Measurements from ENCODE around the gene LBH.
"Not testable (repeated sequence)": the region's sequence is repeated elsewhere in the genome, so short reads cannot be mapped to it uniquely, and the experiment has no call there.

Gene LBH

DNA sequence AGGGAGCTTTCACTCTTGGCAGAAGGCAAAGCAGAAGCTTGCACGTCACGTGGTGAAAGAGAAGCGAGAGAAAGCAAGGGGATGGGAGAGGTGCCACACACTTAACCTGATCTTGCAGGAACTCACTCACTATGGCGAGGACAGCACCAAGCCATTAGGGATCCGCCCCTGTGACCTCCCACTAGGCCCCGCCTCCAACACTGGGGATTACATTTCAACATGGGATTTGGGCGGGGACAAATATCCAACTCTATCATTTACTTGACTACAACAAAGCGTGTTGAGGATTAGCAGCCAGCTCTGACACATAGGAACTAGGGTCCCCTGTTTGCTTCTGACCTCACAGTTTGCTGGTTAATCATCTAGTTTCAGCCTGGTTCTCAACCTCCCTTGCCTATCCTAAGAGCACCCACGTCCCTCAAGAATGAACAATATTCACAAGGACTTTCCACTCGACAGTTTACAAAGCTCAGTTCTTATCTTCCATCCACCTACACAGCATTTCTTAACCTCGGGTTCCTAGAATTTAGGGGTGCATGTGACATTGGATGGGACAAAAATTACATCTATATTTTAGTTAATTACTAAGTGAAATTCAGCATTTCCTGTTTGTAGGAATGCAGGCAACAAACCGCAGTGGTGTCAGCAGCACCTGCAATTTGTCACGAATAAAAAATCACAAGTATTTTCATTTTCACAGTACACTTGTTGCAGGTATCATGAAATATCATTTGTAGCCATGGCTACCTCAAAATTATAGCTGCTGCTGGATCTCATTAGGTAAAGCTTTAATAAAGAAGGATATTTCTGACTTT, 36.0 kb downstream of the LBH start:
- DNase-seq (ENCODE audit: insufficient read length, low spot score) (no peak), FAIRE-seq (no peak)
- no peak for TF ChIP-seq TAF1 (IDR thresholded peaks at IDR 0.05; ENCODE audit: low read depth, low read length)
- TF ChIP-seq POLR2A (IDR thresholded peaks at IDR 0.05; ENCODE audit: low read depth, low read length): no peak
- TF ChIP-seq PAX5 (IDR thresholded peaks at IDR 0.05; ENCODE audit: insufficient read depth, low read length, severe bottlenecking): no peak

DNA sequence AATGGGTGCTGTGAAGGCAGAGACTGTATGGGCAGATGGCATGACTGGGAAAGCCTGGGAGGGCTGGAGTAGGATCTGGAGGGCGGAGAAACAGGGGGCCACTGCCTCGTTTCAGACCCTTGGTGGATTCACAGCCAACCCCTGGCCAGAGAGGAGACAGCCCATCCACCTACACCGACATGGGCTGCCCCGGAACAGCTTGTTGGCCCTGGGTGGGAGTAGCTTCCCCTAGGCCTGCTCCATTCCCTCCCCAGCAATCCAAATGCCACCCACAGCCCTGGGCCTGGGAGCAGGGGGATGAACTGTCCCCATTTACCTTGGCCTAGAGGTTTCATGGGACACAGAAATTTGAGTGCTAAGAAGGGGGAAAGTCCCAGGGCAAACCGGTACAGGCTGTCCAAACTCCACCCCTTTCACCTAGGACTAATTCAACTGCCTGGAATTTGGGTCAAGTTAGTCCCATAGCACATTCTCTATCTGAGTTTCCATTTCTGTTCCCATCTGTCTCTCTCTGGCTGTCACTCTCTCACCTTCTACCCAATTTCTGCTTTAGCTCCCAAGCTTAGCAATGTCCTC, 37.0 kb downstream of the LBH start:
- FAIRE-seq (no peak), DNase-seq (ENCODE audit: insufficient read length, low spot score) (no peak)
- TF ChIP-seq POU2F2 (IDR thresholded peaks at IDR 0.05; ENCODE audit: low read depth, low read length) (no peak), TAF1 (IDR thresholded peaks at IDR 0.05; ENCODE audit: low read depth, low read length) (no peak), POLR2AphosphoS5 (IDR thresholded peaks at IDR 0.05; ENCODE audit: low read depth, low read length) (no peak), POLR2A (IDR thresholded peaks at IDR 0.05; ENCODE audit: low read depth, low read length) (no peak), PAX5 (IDR thresholded peaks at IDR 0.05; ENCODE audit: insufficient read depth, low read length, severe bottlenecking) (no peak), SPI1 (IDR thresholded peaks at IDR 0.05; ENCODE audit: low read depth, low read length) (no peak)

DNA sequence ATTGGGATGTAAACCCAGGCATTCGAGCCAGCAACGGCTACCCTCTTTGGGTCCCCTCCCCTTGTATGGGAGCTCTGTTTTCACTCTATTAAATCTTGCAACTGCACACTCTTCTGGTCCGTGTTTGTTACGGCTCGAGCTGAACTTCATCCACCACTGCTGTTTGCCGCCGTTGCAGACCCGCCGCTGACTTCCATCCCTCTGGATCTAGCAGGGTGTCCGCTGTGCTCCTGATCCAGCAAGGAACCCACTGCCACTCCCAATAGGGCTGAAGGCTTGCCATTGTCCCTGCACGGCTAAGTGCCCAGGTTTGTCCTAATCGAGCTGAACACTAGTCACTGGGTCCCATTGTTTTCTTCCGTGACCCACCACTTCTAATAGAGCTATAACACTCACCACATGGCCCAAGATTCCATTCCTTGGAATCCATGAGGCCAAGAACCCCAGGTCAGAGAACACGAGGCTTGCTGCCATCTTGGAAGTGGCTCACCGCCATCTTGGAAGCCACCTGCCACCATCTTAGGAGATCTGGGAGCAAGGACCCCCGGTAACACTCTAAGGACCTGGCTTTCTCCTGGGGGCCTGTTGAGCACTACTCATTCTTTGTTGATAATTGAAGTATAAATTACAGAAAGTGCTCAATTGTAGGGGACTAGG, 37.9 kb downstream of the LBH start:
- FAIRE-seq; DNase-seq (ENCODE audit: insufficient read length, low spot score): not testable (repeated sequence)

DNA sequence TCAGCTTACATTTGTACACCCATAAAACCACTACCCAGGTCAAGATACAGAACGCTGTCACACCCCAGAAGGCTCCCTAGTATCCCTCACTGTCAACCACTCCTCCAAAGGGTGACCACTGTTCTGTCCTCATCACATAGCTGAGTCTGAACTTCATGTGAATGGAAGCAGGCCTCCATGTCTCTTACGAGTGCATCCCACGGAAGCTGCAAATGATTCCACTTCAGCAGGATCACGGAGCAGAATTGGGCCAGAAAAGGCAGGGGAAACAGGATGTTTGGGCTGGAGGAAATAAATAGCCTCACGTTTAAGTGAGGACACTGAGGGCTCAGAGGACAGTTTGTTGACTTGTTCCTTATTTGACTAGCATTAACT, 38.4 kb downstream of the LBH start:
- DNase-seq (ENCODE audit: insufficient read length, low spot score) (no peak), FAIRE-seq (no peak)
- TF ChIP-seq POLR2AphosphoS5 (IDR thresholded peaks at IDR 0.05; ENCODE audit: low read depth, low read length) (no peak), SPI1 (IDR thresholded peaks at IDR 0.05; ENCODE audit: low read depth, low read length) (no peak), PAX5 (IDR thresholded peaks at IDR 0.05; ENCODE audit: insufficient read depth, low read length, severe bottlenecking) (no peak), POU2F2 (IDR thresholded peaks at IDR 0.05; ENCODE audit: low read depth, low read length) (no peak), TAF1 (IDR thresholded peaks at IDR 0.05; ENCODE audit: low read depth, low read length) (no peak), POLR2A (IDR thresholded peaks at IDR 0.05; ENCODE audit: low read depth, low read length) (no peak)

DNA sequence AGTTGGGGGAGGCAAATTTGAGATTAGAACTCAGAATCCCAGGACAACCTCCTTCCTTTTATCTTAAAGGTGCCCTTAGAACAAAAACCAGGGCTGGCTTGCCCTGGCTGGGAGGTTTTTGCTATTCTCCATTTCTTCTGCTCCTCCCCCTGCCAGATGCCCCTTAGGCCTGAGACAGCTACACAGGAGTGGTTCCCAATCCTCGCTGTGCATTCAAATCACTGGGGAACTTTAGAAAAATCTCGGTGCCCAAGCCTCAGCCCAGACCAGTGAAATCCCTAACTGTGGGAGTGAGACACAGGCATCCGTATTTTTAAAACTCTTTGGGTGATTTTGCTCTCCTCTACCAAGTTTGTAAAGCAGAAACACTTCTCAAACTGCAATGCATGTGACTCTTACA, 38.8 kb downstream of the LBH start:
- TF ChIP-seq POLR2AphosphoS5 (IDR thresholded peaks at IDR 0.05; ENCODE audit: low read depth, low read length): no peak
- no peak for TF ChIP-seq SPI1 (IDR thresholded peaks at IDR 0.05; ENCODE audit: low read depth, low read length)
- no peak for TF ChIP-seq POLR2A (IDR thresholded peaks at IDR 0.05; ENCODE audit: low read depth, low read length)
- TF ChIP-seq PAX5 (IDR thresholded peaks at IDR 0.05; ENCODE audit: insufficient read depth, low read length, severe bottlenecking): no peak
- TF ChIP-seq POU2F2 (IDR thresholded peaks at IDR 0.05; ENCODE audit: low read depth, low read length): no peak
- no peak for TF ChIP-seq TAF1 (IDR thresholded peaks at IDR 0.05; ENCODE audit: low read depth, low read length)
- FAIRE-seq (no peak), DNase-seq (ENCODE audit: insufficient read length, low spot score) (no peak)

DNA sequence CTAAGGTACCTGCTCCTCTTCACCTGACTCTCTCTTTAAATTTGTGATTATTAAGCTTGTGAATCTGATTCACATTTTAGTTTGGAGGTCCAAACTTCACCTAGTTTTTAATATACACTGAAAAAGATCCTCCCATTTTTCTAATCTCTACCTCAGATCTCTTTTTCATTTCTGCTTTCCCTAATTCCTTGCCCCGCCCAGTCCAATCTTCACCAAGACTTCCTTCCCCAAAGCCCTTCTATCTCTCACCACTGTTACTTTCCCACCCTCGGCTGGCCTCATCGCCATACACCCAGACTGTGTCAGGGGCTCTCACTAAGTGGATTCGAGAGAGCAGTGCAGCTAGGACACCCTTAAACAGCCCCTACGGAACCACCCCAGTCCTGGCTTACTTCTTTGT, 40.0 kb downstream of the LBH start:
- DNase-seq (ENCODE audit: insufficient read length, low spot score): no peak
- no peak for TF ChIP-seq PAX5 (IDR thresholded peaks at IDR 0.05; ENCODE audit: insufficient read depth, low read length, severe bottlenecking)
- no peak for TF ChIP-seq POLR2A (IDR thresholded peaks at IDR 0.05; ENCODE audit: low read depth, low read length)
- no peak for TF ChIP-seq TAF1 (IDR thresholded peaks at IDR 0.05; ENCODE audit: low read depth, low read length)
- no peak for TF ChIP-seq POU2F2 (IDR thresholded peaks at IDR 0.05; ENCODE audit: low read depth, low read length)
- no peak for TF ChIP-seq POLR2AphosphoS5 (IDR thresholded peaks at IDR 0.05; ENCODE audit: low read depth, low read length)
- TF ChIP-seq SPI1 (IDR thresholded peaks at IDR 0.05; ENCODE audit: low read depth, low read length): no peak
- no peak for FAIRE-seq

DNA sequence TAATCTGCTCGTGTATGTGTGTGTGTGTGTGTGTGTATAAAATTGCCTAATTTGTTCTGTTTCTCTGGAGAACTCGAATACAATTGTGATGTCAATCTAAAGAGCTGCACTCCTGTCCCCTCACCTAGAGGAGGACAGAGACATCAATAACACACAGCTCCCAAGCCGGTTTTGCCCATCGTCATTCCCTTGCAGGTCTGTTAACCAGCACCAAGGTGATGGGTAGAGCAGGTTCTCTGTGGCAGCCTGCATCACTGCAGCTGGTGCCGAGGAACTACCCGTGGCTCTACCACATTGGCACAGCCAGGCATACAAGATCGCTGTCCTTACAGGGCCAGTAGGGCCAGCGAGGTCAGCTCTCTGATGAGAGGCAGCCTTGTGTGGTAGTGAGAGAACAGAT, 41.0 kb downstream of the LBH start:
- no peak for FAIRE-seq
- no peak for TF ChIP-seq POU2F2 (IDR thresholded peaks at IDR 0.05; ENCODE audit: low read depth, low read length)
- TF ChIP-seq SPI1 (IDR thresholded peaks at IDR 0.05; ENCODE audit: low read depth, low read length): no peak
- no peak for TF ChIP-seq PAX5 (IDR thresholded peaks at IDR 0.05; ENCODE audit: insufficient read depth, low read length, severe bottlenecking)
- TF ChIP-seq TAF1 (IDR thresholded peaks at IDR 0.05; ENCODE audit: low read depth, low read length): no peak
- no peak for TF ChIP-seq POLR2AphosphoS5 (IDR thresholded peaks at IDR 0.05; ENCODE audit: low read depth, low read length)
- TF ChIP-seq POLR2A (IDR thresholded peaks at IDR 0.05; ENCODE audit: low read depth, low read length): no peak
- DNase-seq (ENCODE audit: insufficient read length, low spot score): no peak

DNA sequence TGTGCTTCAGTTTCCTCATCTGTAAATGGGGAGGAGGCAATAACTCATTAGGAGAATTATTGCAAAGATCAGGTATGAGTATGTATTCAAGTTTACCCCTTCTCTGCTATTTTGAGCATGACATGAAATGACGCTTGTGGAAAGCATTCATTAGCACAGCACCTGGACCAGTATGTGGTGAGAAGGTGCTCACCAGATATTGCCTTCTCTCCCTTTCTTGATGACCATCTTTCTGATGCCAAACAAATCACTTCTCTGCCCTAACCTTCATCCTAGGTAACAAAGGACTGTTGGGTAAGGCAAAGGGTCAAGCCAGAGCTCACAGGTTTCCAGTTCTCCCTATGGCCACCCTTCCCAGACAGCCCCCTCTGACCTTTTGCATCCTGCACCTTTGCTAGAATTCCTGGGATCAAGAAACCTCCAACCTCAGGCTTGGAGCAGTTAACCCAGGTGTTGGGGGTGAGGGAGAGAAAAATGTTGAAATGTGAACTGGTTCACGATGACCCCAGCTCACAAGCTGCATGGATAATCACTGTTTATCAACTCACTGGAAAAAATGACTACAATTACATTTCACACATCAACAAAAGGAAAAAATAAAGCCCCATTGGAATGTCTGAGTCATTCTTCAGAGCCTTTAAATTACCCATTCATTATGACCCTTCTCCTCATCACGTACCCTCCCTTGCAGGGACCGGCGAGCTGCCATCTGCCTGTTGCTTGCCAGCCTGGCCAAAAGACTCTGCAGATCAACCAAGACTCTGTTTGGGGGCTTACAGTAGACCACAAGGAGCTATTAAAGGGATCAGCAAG, 41.6 kb downstream of the LBH start:
- FAIRE-seq (no peak), DNase-seq (ENCODE audit: insufficient read length, low spot score) (no peak)
- TF ChIP-seq POU2F2 (IDR thresholded peaks at IDR 0.05; ENCODE audit: low read depth, low read length) (no peak), POLR2AphosphoS5 (IDR thresholded peaks at IDR 0.05; ENCODE audit: low read depth, low read length) (no peak), PAX5 (IDR thresholded peaks at IDR 0.05; ENCODE audit: insufficient read depth, low read length, severe bottlenecking) (no peak), SPI1 (IDR thresholded peaks at IDR 0.05; ENCODE audit: low read depth, low read length) (no peak), POLR2A (IDR thresholded peaks at IDR 0.05; ENCODE audit: low read depth, low read length) (no peak), TAF1 (IDR thresholded peaks at IDR 0.05; ENCODE audit: low read depth, low read length) (no peak)

DNA sequence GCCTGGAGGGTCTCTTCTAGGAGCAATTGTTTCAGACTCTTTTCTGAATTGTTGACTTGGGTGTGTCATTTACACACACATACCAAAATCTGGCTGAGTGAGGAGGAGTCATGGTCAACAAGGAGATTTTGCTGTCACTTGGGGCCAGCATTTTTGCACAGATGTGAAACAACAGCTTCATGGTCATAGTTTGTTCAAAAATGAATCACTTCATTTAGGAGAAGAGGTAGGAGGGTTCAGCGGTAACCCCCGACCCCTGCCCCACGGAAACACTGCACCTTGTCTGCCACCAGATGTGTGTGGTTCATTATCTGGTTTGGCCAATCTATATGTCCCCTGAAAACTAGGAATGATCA, 42.2 kb downstream of the LBH start:
- TF ChIP-seq TAF1 (IDR thresholded peaks at IDR 0.05; ENCODE audit: low read depth, low read length) (no peak), SPI1 (IDR thresholded peaks at IDR 0.05; ENCODE audit: low read depth, low read length) (no peak), POU2F2 (IDR thresholded peaks at IDR 0.05; ENCODE audit: low read depth, low read length) (no peak), POLR2A (IDR thresholded peaks at IDR 0.05; ENCODE audit: low read depth, low read length) (no peak), POLR2AphosphoS5 (IDR thresholded peaks at IDR 0.05; ENCODE audit: low read depth, low read length) (no peak), PAX5 (IDR thresholded peaks at IDR 0.05; ENCODE audit: insufficient read depth, low read length, severe bottlenecking) (no peak)
- FAIRE-seq (no peak), DNase-seq (ENCODE audit: insufficient read length, low spot score) (no peak)

All from GM12891 (cell line).